Hematopoietic multipotent progenitor cell treated with erythropoietin and hydrocortisone succinate and interleukin-3 and kit ligand, for 8 days (in vitro differentiated cells): ENCODE data around the gene ACER1.
"Not testable (repeated sequence)": the region's sequence is repeated elsewhere in the genome, so short reads cannot be mapped to it uniquely, and the experiment has no call there.

Experiments used
- DNase-seq: peaks from one replicate; pipeline ENCODE4 v3.0.0-alpha.2; 2015

The ACER1 gene

DNA sequence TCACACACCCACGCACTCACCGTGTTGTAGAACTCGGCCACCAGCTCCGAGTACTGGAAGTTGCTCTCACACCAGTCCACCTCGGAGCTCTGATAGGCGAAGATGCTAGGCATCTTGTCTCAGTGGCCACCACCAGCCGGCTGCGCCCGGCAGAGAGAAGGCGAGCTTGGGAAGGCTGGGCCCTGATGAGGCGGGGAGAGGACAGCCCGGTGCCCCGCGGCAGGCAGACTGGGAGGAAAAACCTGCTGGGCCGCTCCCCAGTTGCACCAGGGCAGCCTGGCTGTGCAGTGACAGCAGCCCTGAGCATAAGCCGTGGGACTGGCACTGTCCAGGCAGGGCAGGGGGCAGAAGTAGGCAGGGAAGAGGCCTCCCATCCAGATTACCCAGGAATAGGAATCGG, at the start of gene ACER1:
TSS of gene ACER1 (minus strand) at position 174 of the 400 bp plus-strand sequence. CDS start at position 113, 61 bp downstream.
- DNase-seq = no peak

DNA sequence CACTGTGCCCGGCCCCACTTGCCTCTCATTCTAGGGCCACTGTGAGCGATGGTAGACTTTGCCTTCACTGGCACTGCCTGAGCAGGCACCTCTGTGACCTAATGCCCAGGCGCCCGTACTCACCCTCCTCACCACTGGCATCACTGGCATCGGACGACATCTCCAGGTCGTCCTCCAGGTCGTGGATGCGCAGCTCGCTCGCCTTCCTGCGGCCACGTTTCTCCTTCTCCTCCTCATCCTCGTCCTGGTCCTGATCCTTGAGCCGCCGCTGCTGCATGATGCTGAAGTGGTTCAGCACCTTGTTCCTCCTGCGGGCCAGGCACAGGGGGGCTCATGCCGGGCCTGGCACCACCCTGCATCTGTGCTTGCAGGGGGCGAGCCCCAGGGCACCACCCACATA, 49.8 kb upstream of the ACER1 start:
- no peak for DNase-seq

DNA sequence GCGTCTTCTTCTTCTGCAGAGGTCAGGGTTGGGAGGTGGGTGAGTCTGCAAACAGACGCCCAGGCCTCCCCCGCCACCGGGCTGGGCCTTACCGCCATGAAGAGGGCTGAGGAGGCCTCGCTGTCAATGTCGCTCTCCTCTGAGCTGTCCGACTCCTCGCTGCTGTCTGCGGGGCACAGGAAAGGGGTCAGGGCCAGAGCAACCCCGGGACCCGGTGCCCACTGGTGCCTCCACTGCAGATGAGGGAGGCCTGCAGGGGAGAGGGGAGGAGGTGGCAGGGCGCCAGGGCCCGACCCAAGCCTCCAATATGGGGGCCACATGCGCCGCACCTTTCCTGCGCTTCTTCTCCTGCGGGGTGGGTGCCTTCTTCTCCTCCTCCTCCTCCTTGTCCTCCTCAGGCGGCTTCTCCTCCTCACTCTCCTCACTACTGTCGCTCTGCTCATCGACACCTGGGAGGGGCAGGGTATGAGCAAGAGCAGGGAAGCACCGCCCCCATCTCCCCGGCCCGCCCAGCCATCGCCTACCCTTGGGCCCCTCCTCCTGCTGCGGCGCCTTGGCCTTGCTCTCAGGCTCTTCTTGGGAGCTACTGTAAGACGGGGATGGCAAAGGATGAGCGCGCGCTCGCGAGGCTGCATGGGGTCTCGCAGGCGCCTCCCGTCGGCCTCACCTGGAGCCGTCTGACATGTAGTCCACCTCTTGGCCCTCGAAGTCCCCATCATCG, 47.8 kb upstream of the ACER1 start:
- no peak for DNase-seq

GRCh38 chr19:6379744-6380143, 46.3 kb upstream of the ACER1 start:
- no peak for DNase-seq

DNA sequence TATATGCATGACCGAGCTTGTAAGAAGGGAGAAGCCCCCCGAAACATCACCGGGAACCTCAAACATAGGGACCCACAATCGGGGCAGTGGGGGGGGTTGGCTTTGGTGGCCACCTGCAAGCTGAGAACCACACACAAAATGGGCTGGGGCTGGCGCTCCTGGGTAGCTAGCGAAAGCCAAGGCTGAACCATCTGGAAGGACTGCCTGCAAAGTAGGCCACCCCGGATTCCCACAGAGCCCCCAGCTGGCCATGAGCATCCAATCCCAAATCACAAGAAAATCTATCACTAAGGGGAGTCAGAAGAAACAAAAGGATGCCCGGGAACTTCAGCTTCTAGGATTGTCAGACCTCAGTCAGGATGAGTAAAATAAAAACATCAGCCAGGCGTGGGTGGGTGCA, 45.1 kb upstream of the ACER1 start:
- no peak for DNase-seq

DNA sequence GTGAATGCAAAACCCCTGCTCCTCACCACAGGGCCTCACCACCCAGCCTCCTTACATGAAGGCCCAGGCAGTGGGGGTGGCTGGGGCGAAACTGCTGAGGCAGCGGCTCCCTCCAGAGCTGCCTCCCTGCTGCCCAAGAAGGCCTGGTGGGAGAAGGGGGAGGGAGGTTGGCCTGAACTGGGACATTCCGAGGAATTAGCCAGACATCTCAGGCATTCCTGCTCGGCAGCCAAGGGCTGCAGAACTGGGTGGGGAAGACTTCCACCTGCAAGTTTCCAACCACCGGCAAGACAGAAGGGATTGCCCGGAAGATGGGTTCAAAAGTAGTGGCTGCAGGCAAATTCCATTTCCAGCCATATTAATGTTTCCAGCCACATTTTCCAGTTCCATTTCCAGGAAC, 44.6 kb upstream of the ACER1 start:
- DNase-seq = no peak

GRCh38 chr19:6376512-6377190, 43.2 kb upstream of the ACER1 start:
- DNase-seq = no peak

DNA sequence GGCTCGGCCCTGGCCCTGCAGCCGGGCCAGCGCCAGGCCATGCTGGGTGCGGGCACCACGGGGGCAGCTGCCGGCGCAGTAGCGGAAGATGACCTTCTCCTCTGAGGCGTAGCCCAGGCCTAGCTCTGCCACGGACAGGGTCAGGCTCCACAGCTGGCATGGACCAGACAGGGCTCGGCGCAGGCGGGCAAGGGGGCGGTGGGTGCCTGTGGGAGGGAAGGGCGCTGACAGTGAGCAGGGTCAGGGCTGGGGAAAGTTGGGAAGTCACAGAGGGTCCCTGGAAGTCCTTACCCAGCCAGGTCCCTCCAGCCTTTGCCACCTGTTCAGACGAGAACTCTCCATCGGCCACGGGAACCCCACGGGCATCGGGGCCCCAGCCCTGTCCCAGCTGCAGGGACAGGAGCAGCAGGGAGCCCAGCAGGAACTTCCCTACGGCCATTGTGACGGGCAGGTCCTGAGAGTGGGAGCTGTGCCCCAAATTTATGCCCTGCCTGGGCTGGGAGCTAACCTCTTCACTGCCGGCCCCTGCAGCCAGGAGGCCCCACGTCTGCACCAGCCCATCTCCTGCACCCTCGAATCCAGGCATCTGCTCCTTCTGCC, 42.1 kb upstream of the ACER1 start, which contains the start of gene PSPN:
TSS of gene PSPN (minus strand) at position 523 of the 600 bp plus-strand sequence. CDS start at position 439, 84 bp downstream.
- no peak for DNase-seq

GRCh38 chr19:6374711-6375410, 41.4 kb upstream of the ACER1 start:
- no peak for DNase-seq

GRCh38 chr19:6374161-6374709, 40.8 kb upstream of the ACER1 start:
- DNase-seq = no peak

DNA sequence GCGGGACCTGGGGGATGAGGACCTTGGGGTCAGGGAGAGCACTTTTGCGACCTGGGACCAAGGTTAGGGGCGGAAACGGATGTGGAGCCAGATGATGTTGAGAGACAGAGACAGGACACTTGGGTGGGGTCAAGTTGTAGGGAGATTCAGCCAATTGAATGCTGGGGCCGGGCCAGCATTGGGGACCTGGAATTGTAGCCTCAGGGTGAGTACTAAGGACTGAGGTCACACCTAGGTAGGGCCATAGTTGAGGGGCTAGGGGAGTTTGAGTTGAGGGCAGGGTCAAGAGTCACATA, 40.3 kb upstream of the ACER1 start:
- peak; percentile 56 for DNase-seq

DNA sequence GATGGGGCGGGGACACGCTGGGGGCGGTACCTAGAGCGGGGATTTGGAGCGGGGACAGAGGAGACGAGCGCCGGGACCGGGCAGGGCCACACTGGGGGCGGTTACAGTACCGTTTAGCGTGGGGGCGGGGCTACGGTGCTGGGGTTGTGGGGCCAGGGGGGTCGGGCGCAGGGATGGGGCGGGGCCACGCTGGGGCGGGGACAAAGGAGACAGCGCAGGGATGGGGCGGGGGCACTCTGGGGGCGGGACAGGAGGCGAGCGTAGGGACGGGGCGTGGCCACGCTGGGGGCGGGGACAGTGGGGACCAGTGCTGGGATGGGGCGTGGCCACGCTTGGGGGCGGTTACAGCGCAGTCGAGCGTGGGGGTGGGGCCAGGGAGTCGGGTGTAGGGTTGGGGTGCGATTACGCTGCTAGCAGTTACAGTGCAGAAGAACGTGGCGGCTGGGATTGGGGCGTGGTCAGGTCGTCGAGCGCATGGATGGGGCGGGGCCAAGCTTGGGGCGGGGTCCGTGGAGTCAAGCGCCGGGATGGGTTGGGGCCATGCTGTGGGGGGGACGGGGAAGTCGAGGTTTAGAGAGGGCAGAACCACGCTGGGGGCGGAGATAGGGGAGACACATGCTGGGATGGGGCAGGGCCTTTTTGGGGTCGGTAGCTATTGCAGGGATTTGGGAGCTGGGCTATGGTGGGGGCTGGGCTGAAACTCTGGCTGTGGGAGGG, 39.8 kb upstream of the ACER1 start:
- DNase-seq = peak; percentile 95

DNA sequence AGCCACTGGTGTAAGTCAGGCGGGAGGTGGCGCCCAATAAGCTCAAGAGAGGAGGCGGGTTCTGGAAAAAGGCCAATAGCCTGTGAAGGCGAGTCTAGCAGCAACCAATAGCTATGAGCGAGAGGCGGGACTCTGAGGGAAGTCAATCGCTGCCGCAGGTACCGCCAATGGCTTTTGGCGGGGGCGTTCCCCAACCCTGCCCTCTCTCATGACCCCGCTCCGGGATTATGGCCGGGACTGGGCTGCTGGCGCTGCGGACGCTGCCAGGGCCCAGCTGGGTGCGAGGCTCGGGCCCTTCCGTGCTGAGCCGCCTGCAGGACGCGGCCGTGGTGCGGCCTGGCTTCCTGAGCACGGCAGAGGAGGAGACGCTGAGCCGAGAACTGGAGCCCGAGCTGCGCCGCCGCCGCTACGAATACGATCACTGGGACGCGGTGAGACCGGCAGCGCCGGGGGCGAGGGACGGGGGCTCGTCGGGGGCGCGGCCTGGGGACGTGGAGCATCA, 39.2 kb upstream of the ACER1 start, which contains the start of gene ALKBH7:
TSS of gene ALKBH7 (plus strand) at position 201 of the 502 bp plus-strand sequence. CDS start at position 228, 27 bp downstream.
- peak; percentile 100 for DNase-seq

DNA sequence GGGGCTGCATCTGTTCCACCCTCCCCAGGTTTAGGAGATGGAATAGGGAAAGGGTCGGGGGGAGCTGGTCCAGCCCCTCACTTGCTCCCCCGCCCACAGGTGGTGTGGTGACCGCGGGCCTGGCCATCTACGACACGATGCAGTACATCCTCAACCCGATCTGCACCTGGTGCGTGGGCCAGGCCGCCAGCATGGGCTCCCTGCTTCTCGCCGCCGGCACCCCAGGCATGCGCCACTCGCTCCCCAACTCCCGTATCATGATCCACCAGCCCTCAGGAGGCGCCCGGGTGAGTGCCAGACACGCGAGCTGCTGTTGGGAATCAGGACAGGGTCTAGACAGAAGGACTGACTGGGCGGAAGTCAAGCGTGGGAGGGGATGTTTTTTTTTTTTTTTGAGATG, 30.9 kb upstream of the ACER1 start:
- no peak for DNase-seq

- DNase-seq = no peak
These were observed 29.0 kb upstream of the ACER1 start for GRCh38 chr19:6362351-6362801.

DNA sequence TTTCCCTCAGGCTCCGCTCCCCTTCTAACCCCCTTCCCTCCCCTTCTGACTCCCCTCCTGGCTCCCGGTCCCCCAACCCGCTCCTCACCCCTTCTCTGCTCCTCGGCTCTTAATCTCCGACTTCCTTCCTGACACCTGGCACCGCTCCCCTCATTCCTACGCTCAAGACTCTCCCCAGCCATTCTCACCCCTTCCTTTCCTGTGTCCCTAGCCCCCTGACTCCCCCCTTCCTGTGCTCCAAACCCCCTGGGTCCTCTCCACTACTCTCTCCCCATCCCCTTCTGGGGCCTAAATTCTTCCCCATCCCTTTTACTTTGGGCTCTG, 28.6 kb upstream of the ACER1 start:
- peak; percentile 13 for DNase-seq

- DNase-seq = not testable (repeated sequence)
These were observed 27.4 kb upstream of the ACER1 start for GRCh38 chr19:6360857-6361216.

DNA sequence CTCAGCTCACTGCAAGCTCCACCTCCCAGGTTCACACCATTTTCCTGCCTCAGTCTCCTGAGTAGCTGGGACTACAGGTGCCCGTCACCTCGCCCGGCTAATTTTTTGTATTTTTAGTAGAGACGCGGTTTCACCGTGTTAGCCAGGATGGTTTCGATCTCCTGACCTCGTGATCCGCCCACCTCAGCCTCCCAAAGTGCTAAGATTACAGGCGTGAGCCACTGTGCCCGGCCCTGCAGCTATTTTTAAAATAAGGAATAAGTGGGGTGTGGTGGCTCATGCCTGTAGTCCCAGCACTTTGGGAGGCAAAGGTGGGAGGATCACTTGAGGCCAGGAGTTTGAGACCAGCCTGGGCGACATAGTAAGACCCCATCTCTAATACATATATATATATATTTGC, 27.0 kb upstream of the ACER1 start:
- DNase-seq = not testable (repeated sequence)

GRCh38 chr19:6359568-6360341, 26.3 kb upstream of the ACER1 start:
- DNase-seq = no peak

GRCh38 chr19:6358003-6358402, 24.6 kb upstream of the ACER1 start:
- no peak for DNase-seq

DNA sequence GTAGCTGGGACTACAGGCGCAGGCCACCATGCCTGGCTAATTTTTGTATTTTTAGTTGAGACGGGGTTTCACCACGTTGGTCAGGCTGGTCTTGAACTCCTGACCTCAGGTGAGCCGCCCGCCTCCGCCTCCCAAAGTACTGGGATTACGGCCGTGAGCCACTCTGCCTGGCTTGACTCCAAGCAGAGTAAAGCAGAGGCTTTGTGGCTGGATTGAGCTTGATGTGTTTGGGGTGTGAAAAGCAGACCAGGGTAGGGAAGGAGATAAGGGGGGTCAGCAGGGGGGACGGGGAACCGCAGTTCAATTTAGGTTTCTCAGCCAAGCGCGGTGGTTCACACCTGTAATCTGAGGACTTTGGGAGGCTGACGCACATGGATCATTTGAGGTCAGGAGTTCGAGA, 23.8 kb upstream of the ACER1 start:
- no peak for DNase-seq
